Keratinocyte (primary cell): Measurements from ENCODE around the gene VRK2. TPM values are rescaled to one million over a fixed set of nuclear protein-coding genes. Genes with fewer than 3 reads are reported as not detected.

Experiments used
- DNase-seq: peaks from one replicate; pipeline ENCODE4 v3.0.0-alpha.2; 2011; ENCODE audit warnings: low read depth, missing footprints, low spot score
- FAIRE-seq: peaks from 2 replicates; lab custom pipeline; 2011; peaks lifted over from hg19 to GRCh38; lab: Jason Lieb, UNC
- H2AFZ ChIP-seq: 2 replicates; pipeline ENCODE4 v1.6.0; 2012; ENCODE audit warnings: low read length, control low read depth, inconsistent platforms; ENCODE audit not compliant: control insufficient read depth
- H3K27ac ChIP-seq: 2 replicates; pipeline ENCODE4 v1.5.1; 2011; ENCODE audit warnings: low read length; ENCODE audit not compliant: control insufficient read depth, insufficient read depth
- H3K27me3 ChIP-seq: 3 replicates; pipeline ENCODE4 v1.6.0; 2011; ENCODE audit warnings: low read length; ENCODE audit not compliant: control insufficient read depth, insufficient read depth; ENCODE audit errors: extremely low read depth
- H3K36me3 ChIP-seq, 2 experiments: 2 replicates in 1 of 2; 3 replicates in 1 of 2; pipeline ENCODE4 v1.5.1; 2011; ENCODE audit warnings: low read length in 2 of 2, mild to moderate bottlenecking in 1 of 2; ENCODE audit not compliant: control insufficient read depth in 2 of 2, insufficient read depth in 2 of 2; ENCODE audit errors: extremely low read depth in 1 of 2
- H3K4me1 ChIP-seq: 3 replicates; pipeline ENCODE4 v1.5.1; 2011; ENCODE audit warnings: low read length; ENCODE audit not compliant: control insufficient read depth, insufficient read depth; ENCODE audit errors: extremely low read depth
- H3K4me2 ChIP-seq: 3 replicates; pipeline ENCODE4 v1.6.0; 2011; ENCODE audit warnings: low read depth, low read length; ENCODE audit not compliant: control insufficient read depth, insufficient read depth; ENCODE audit errors: extremely low read depth
- H3K4me3 ChIP-seq, 3 experiments: fragments of 200-600 bp in 1 of 3; sonication (generic) in 1 of 3; 2 replicates in 2 of 3; 3 replicates in 1 of 3; pipeline ENCODE4 v1.5.1; 2011 to 2016; ENCODE audit warnings: low read length in 3 of 3, mild to moderate bottlenecking in 3 of 3, control low read depth in 2 of 3, inconsistent platforms in 1 of 3, low read depth in 1 of 3, mixed read lengths in 1 of 3, mixed run types in 1 of 3, moderate library complexity in 1 of 3; ENCODE audit not compliant: control insufficient read depth in 2 of 3, insufficient read depth in 2 of 3; ENCODE audit errors: extremely low read depth in 1 of 3
- H3K79me2 ChIP-seq: 2 replicates; pipeline ENCODE4 v1.6.0; 2012; ENCODE audit warnings: low read length; ENCODE audit not compliant: control insufficient read depth, insufficient read depth
- H3K9ac ChIP-seq: 3 replicates; pipeline ENCODE4 v1.6.0; 2011; ENCODE audit warnings: low read length; ENCODE audit not compliant: control insufficient read depth, insufficient read depth; ENCODE audit errors: extremely low read depth
- H3K9me1 ChIP-seq: 3 replicates; pipeline ENCODE4 v1.6.0; 2011; ENCODE audit warnings: low read length; ENCODE audit not compliant: control insufficient read depth, insufficient read depth; ENCODE audit errors: extremely low read depth
- H3K9me3 ChIP-seq: 2 replicates; pipeline ENCODE4 v1.5.1; 2012; ENCODE audit warnings: low read depth, low read length; ENCODE audit not compliant: control insufficient read depth
- H4K20me1 ChIP-seq: 3 replicates; pipeline ENCODE4 v1.6.0; 2011; ENCODE audit warnings: low read length; ENCODE audit not compliant: control insufficient read depth, insufficient read depth; ENCODE audit errors: extremely low read depth
- CTCF ChIP-seq, 3 experiments: IDR thresholded peaks in 1 of 3; conservative IDR thresholded peaks in 1 of 3; optimal IDR thresholded peaks in 1 of 3; 2 replicates in 2 of 3; 3 replicates in 1 of 3; pipeline versions ENCODE3 to v1.5.1; 2011; ENCODE audit warnings: low read length in 3 of 3, mild to moderate bottlenecking in 3 of 3, moderate library complexity in 2 of 3, control low read depth in 1 of 3, inconsistent platforms in 1 of 3; ENCODE audit not compliant: insufficient read depth in 2 of 3; ENCODE audit errors: extremely low read depth in 1 of 3
- EZH2 ChIP-seq: IDR thresholded peaks from one replicate; pipeline ENCODE4 v1.6.1; 2012; ENCODE audit warnings: inconsistent platforms, mild to moderate bottlenecking, low read length, moderate library complexity
- dilution Hi-C: fragments of 300-500 bp; cut with MboI; formaldehyde crosslinking; loops from one replicate; pipeline ENCODE4 v1.7.0; 2020; ENCODE audit warnings: low sequenced_read_pairs; ENCODE audit not compliant: extremely low pct_ligation_motif_present
- polyA plus RNA-seq, 5 experiments: library from polyadenylated mRNA; depleted of rRNA in 3 of 5; stranded (reverse) in 3 of 5; stranded (forward) in 1 of 5; unstranded in 1 of 5; fragments of >200 nt; gene quantifications; 1 replicate in 1 of 5; 2 replicates in 3 of 5; 3 replicates in 1 of 5; pipeline versions ENCODE4 v1.2.1 to v1.2.3, GENCODE V29; 2011 to 2012; ENCODE audit warnings: missing spikeins in 2 of 5, low read depth in 1 of 5, low replicate concordance in 1 of 5

Gene VRK2
- polyA plus RNA-seq, 1 donor (not counting 4 experiments of a cell fraction or from before 2014, with no cell fraction given) = 27.6 TPM

- Histone ChIP-seq H3K9me1 (no peaks in the 10 kb centered on the region), H3K27me3 (no peaks in the 10 kb centered on the region), H2AFZ (no peak overlapping the region), H3K4me3 (no peak overlapping the region), H3K27ac (no peak overlapping the region), H3K36me3 (no peaks in the 10 kb centered on the region), H3K9me3 (no peaks in the 10 kb centered on the region), H3K4me2 (no peak overlapping the region), H3K9ac (no peak overlapping the region), H3K4me1 (peaks cover 3% of the 10 kb centered on the region), H4K20me1 (no peaks in the 10 kb centered on the region), H3K79me2 (no peaks in the 10 kb centered on the region)
- no peak for TF ChIP-seq EZH2
- no peak for DNase-seq
- FAIRE-seq = no peak
- dilution Hi-C loops = no loop called here
These were observed 14.4 kb upstream of the VRK2 start for GRCh38 chr2:58032016-58032763.

- dilution Hi-C loops = no loop called here
- Histone ChIP-seq H3K36me3 (no peaks in the 10 kb centered on the region), H3K27me3 (no peaks in the 10 kb centered on the region), H4K20me1 (no peaks in the 10 kb centered on the region), H3K27ac (no peak overlapping the region), H3K4me2 (no peak overlapping the region), H3K9ac (no peak overlapping the region), H3K4me3 (no peak overlapping the region), H3K79me2 (no peaks in the 10 kb centered on the region), H3K9me3 (no peaks in the 10 kb centered on the region), H2AFZ (no peak overlapping the region), H3K9me1 (no peaks in the 10 kb centered on the region), H3K4me1 (peaks cover 3% of the 10 kb centered on the region)
- TF ChIP-seq CTCF (optimal IDR thresholded peaks at IDR 0.05 in 1 of 3, IDR thresholded peaks at IDR 0.05 in 1 of 3, conservative IDR thresholded peaks at IDR 0.05 in 1 of 3; ENCODE audit: extremely low read depth in 1 of 3, insufficient read depth in 2 of 3, low read length in 3 of 3) = no peak
- no peak for TF ChIP-seq EZH2
- no peak for DNase-seq
- no peak for FAIRE-seq
These were observed 13.9 kb upstream of the VRK2 start for GRCh38 chr2:58032764-58033080.

GRCh38 chr2:58033530-58033929 lies 13.1 kb upstream of the VRK2 start:
- Histone ChIP-seq H3K27me3 (no peaks in the 10 kb centered on the region), H3K4me1 (peaks cover 3% of the 10 kb centered on the region), H3K36me3 (no peaks in the 10 kb centered on the region), H2AFZ (no peak overlapping the region), H3K27ac (no peak overlapping the region), H3K4me3 (no peak overlapping the region), H3K9me3 (no peaks in the 10 kb centered on the region), H3K4me2 (no peak overlapping the region), H3K9ac (no peak overlapping the region), H4K20me1 (no peaks in the 10 kb centered on the region), H3K79me2 (no peaks in the 10 kb centered on the region), H3K9me1 (no peaks in the 10 kb centered on the region)
- DNase-seq (no peak), FAIRE-seq (no peak)
- dilution Hi-C loops = no loop called here
- TF ChIP-seq EZH2 (no peak), CTCF (optimal IDR thresholded peaks at IDR 0.05 in 1 of 3, IDR thresholded peaks at IDR 0.05 in 1 of 3, conservative IDR thresholded peaks at IDR 0.05 in 1 of 3; ENCODE audit: extremely low read depth in 1 of 3, insufficient read depth in 2 of 3, low read length in 3 of 3) (no peak)
